DMS 273 (cell line): ENCODE data around the gene MKRN2OS.
A peak's percentile ranks its signal among the peaks of the same experiment; 100 is the strongest.
"Not testable (repeated sequence)": the region's sequence is repeated elsewhere in the genome, so short reads cannot be mapped to it uniquely, and the experiment has no call there.

Experiments used
- DNase-seq: peaks from one replicate; lab custom pipeline; 2025; ENCODE audit not compliant: unreplicated experiment; lab: John Stamatoyannopoulos, UW

MKRN2OS gene

GRCh38 chr3:12562451-12562850 lies 17.2 kb upstream of the MKRN2OS start:
- no peak for DNase-seq

DNA sequence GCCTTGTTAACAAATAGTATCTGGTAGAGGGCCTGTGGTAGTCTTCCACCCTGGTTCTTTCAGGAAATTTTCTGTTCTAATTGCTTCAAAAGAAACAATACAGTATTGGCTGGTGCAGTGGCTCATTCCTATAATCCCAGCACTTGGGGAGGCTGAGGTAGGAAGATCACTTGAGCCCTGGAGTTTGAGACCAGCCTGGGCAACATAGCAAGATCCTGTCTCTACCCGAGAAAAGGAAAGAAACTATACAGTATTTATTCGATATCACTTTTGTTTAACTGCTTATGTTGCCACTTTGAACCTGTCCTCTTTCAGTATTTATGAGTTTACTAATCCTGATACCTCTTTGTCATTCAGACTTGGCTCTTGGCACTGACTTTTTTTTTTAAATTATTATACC lies 16.1 kb upstream of the MKRN2OS start:
- no peak for DNase-seq

DNA sequence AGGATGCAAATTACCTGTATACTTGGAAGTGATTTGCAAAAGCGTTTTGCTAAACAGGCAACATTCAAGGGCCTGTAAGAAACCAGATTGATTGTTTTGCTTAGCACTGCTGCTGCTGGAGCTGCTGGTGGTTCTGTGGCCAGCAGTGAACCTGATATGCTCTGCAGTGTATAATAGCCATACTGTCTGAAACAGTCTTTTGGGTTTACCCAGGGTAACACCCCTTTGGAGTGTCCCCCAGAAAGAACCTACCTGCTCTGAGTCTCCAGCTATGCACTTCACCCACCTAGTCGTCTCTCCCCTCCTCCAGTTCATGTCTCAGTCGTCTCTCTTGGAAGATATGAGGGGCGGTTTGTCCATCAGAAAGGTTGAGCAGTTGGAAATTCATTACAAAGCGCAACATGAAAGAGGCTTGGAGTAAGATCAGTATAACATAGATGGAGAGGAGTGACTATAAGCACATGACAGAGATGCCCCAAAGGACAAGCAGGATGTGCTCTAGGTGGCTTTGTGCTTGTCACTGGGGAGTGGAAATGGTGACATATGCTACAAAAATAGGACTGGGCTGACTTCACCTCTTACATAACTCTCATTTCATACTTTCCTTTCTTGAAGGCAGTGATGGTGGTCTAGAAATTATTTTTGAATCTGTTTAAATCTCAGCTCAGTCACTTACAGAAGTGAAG lies 15.3 kb upstream of the MKRN2OS start:
- DNase-seq, result no peak

DNA sequence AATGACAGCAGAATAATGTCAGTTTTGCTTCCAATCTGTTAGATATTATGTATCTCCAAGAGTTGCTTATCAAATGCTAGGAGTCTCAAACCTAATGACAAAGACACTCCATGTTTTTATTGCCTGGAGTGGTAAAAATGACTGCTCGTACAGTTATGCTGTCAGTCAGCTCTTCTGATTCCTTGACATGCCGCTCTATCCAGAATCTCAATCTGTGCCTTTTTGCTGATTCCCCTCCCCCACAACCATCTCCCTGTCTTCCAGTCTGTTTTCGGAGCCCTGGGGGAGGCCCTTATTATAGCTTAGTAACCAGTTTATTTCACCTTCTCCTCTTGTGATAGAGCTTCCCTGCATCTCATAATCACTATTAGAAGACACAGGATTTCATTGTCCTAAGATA lies 14.2 kb upstream of the MKRN2OS start:
- peak; percentile 28 for DNase-seq

DNA sequence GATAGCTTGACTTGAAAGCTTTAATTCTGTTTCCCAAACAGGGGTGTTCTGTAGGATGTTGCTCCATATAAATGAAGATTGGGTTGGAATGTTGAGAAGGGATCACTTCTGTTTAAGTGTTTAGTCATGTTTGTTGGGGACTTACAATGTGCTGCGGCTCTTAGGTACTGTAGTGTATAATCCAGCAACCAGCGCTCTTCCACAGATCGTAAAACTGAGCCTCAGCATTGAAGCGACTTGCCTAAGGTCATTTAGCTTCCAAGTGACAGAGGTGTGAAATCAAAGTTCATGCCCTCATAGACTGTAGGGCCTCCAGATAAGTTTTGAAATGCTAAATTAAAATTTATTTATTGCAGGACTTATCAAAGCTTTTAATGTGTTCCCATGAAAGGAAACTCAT lies 13.4 kb upstream of the MKRN2OS start:
- DNase-seq, result no peak

DNA sequence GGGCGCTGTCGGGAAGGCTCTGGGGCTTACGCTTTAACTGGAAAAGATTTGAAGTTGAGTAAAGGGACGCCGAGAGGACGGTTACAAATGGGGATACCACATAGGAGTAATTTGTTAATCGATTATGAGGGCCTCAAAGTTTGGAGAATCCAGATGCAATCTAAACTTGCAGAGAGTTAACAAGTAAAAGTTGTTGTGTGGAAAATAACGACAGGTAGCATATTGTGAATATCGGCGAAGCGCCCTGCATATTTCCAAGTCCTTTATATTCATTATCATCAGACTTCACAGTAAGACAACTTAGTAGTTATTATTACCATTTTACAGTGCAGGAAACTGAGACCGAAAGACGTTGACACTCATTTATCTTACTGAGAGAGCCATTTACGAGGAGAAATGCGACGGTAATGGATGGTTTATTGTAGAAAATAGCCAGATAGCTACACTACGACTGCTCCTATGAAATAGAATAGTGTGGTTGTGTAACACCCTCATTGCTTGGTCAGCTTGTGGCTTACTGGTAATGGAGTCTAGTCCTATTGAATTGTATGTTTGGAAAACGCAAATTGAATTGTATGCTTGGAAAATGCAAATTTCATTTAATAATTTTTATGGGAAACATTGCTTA lies 12.3 kb upstream of the MKRN2OS start:
- DNase-seq, result peak; percentile 14

DNA sequence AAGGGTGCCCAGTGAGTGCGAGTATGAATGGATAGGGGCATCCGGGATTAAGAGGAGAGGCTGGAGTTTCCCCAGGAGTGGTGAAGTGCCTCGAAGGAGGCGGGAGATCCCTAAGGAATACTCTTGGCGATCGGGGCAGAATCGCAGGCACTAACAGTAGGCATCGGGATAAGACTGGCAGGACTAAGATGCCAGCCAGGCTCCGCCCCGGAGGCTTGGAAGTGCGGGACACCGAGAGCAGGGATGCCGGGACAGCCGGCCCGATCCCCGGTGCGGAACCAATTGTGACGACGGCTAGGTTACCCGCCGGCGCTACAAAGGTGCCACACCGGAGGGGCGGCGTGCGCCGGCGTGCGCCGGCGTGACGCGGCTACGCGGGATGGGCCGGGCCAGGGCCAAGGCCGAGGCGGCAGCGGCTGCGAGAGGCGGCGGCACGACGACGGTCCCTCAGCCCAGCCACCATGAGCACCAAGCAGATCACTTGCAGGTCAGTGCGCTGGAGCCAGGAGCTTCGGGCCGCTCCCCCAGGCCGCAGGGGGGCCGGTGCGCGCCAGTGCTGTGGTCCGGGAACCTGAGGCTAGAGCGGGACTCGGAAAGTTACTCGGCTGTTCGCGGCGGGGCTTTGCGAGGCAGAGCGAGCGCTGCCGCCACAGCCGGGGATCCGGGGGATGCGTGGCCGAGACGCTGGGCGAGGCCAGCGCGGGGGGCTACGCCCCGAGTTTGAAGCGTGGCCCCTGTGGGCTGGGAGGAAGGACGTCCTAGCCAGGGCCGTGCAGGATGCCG lies 11.6 kb upstream of the MKRN2OS start, which contains the start of gene MKRN2:
MKRN2 (plus strand) TSS at position 398 of the 783 bp plus-strand sequence; CDS start at position 462, 64 bp downstream.
- peak; percentile 94 for DNase-seq

DNA sequence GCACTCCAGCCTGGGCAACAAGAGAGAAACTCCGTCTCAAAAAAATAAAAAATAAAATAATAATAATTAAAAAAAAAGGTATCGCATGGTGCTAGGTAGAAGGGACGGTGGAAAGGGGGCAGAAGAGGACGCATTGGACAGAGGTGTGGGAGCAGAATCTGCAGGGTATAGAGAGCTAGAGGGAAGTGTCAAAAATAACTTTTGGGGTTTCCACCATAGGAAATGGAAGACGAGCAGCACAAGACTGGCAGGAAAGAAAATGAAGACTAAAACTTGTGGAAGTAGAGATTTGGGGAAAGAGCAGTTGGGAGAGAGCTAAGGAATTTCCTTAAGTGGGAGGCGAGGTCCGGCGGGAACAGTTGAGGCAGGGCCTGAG lies 11.0 kb upstream of the MKRN2OS start:
- no peak for DNase-seq

GRCh38 chr3:12553921-12554391 lies 8.7 kb upstream of the MKRN2OS start:
- peak; percentile 78 for DNase-seq

- no peak for DNase-seq
These were observed 4.9 kb upstream of the MKRN2OS start for GRCh38 chr3:12549971-12550760.

- DNase-seq, result peak; percentile 58
These were observed 437 bp downstream of the MKRN2OS start for GRCh38 chr3:12544652-12545472.

GRCh38 chr3:12543497-12543896 lies 1.8 kb downstream of the MKRN2OS start:
- DNase-seq, result not testable (repeated sequence)

DNA sequence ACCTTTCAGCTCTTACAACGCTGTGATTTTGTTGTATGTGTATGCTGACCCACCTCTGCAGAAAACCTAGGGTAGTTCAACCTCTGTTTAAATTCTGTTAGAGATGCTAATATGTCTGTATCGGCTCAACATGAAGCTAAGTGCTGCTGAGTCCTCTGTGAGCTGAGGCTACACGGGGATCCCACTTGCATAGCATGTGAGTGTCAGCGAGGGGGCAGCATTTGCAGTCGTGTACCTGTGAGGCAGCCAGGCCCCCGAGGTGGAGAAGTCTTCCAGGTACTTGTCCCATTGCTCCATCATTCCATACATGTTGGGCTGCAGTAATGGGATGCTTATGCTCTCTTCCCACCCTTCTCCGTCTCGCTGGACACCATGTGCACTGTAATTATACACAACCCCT lies 3.7 kb downstream of the MKRN2OS start:
- no peak for DNase-seq

- DNase-seq, result no peak
These were observed 8.9 kb downstream of the MKRN2OS start for GRCh38 chr3:12536423-12536822.

GRCh38 chr3:12532182-12532581 lies 13.1 kb downstream of the MKRN2OS start:
- no peak for DNase-seq

DNA sequence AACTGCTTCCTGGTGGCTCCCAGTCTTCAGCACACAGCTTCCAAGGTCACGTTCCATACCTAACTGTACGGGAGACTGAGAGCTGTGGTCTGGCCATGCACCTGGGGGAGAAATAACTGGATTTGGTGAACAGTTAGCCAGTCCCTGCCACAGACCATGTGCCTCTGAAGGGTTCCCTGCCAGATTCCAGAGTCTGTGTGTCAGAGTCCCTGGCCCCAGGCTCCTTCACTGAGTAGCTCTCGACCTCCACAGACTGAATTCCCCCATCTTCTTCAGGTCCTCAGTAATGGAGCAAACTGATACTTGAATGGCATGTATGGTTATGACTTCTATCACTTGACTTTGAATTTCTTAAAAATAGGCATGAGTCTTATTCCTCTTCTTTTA lies 17.5 kb downstream of the MKRN2OS start:
- no peak for DNase-seq

DNA sequence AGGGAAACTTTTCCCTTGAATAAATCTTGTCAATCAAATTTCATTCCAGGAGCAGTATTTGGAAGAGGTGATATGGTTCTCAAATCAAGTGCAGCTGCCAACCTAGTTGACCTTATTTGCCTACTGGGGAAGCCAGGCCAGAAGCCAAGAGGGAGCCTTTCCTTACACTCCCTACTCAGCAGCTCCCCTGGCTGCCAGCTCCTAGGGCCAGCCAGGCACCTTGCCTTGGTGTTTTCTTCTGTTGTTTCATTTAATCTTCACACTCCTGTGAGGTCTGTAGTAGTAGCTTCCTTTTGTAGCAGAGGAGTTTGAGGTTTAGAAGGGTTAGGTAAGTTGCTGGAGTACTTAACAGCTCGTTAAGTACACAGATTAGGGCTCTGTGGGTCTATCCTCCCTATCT lies 22.6 kb downstream of the MKRN2OS start:
- DNase-seq, result peak; percentile 17

DNA sequence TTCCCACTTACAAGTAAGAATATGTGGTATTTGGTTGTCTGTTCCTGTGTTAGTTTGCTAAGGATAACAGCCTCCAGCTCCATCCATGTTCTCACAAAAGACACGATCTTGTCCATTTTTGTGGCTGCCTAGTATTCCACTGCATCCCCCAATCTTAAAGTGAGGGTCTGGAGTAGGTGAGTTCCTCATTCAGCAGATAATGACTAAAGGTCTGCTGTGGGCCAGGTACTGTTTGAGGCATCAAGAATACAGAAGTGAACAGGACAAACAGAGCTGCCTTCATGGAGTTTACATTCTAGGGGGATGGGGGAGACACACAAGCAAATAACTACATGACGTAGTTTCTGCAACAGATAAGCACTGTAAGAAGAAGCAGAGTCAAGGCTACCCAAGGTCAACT lies 24.3 kb downstream of the MKRN2OS start:
- no peak for DNase-seq

- no peak for DNase-seq
These were observed 26.9 kb downstream of the MKRN2OS start for GRCh38 chr3:12518261-12519028.

GRCh38 chr3:12516873-12517272 lies 28.4 kb downstream of the MKRN2OS start:
- DNase-seq, result no peak
